Uterus (tissue), 4 donors: ENCODE data around the gene SLC16A3. TPM values are rescaled to one million over a fixed set of nuclear protein-coding genes. Genes with fewer than 3 reads are reported as not detected.

Source experiments
- DNase-seq, 2 donors: peaks; one replicate each; pipeline ENCODE4 v3.0.0-alpha.2; 2019 to 2020
- H3K27ac ChIP-seq, 2 donors: fragments of 200-600 bp; sonication (generic); 1 replicate in 1 of 2; 2 replicates in 1 of 2; pipeline ENCODE4 v1.5.1; 2016 to 2018
- H3K27me3 ChIP-seq, 2 donors: fragments of 200-600 bp; sonication (generic); one replicate each; pipeline ENCODE4 v1.5.1; 2018 to 2019; ENCODE audit warnings: control low read depth in 1 of 2
- H3K36me3 ChIP-seq, 2 donors: fragments of 200-600 bp; sonication (generic); one replicate each; pipeline ENCODE4 v1.5.1; 2019; ENCODE audit warnings: control low read depth in 1 of 2
- H3K4me1 ChIP-seq, 2 donors: fragments of 200-600 bp; sonication (generic); one replicate each; pipeline ENCODE4 v1.5.1; 2018 to 2019; ENCODE audit warnings: control low read depth in 1 of 2
- H3K4me3 ChIP-seq, 2 donors: fragments of 200-600 bp; sonication (generic); 1 replicate in 1 of 2; 2 replicates in 1 of 2; pipeline ENCODE4 v1.5.1; 2018 to 2019; ENCODE audit warnings: mild to moderate bottlenecking in 1 of 2
- H3K9me3 ChIP-seq, 2 donors: fragments of 200-600 bp; sonication (generic); one replicate each; pipeline ENCODE4 v1.5.1; 2019; ENCODE audit warnings: control low read depth in 1 of 2
- CTCF ChIP-seq, 4 experiments: fragments of 200-600 bp in 2 of 4; fragments of 450-650 bp in 2 of 4; sonication (generic) in 2 of 4; IDR thresholded peaks; one replicate each; pipeline ENCODE4 v1.5.1; 2016 to 2019; ENCODE audit warnings: antibody characterized with exemption in 4 of 4, mild to moderate bottlenecking in 2 of 4, moderate library complexity in 1 of 4
- POLR2A ChIP-seq, 2 donors: fragments of 450-650 bp; IDR thresholded peaks; one replicate each; pipeline ENCODE4 v1.6.1; 2016; ENCODE audit warnings: antibody characterized with exemption in 2 of 2, mild to moderate bottlenecking in 1 of 2, moderate library complexity in 1 of 2
- intact Hi-C: fragments of 100-400 bp; cut with DNase I; formaldehyde crosslinking; loops from one replicate; pipeline ENCODE4 v1.15.1; 2023; ENCODE audit warnings: low total_unique reads
- total RNA-seq, 4 donors: library from RNA; depleted of rRNA in 3 of 4; stranded (reverse); fragments of >200 nt in 3 of 4; gene quantifications; one replicate each; pipeline versions ENCODE4 v1.1.0 to v1.2.4, GENCODE V29; 2014 to 2023
- donor health status: DM: yes; HTN: yes; CAD: no.

The SLC16A3 gene
- total RNA-seq, 4 donors from 2014 or later, result 1.5 to 28.6 (median 12.2) TPM

- H3K36me3 ChIP-seq, result no peaks in the 10 kb centered on the region
- DNase-seq, result peak in 1 of 2 donors; percentile 38
- intact Hi-C loops, result no loop called here
Observed at GRCh38 chr17:82240506-82241182, 11.8 kb downstream of the SLC16A3 start.

GRCh38 chr17:82241183-82241925 lies 12.5 kb downstream of the SLC16A3 start:
- intact Hi-C loops, result no loop called here
- TF ChIP-seq CTCF (IDR thresholded peaks at IDR 0.05), result peak in 1 of 4 experiments; percentile 10
- no peak for TF ChIP-seq POLR2A (IDR thresholded peaks at IDR 0.05)
- peak overlapping the region; percentile 86 for H3K27ac ChIP-seq
- H3K9me3 ChIP-seq, result no peaks in the 10 kb centered on the region
- no peaks in the 10 kb centered on the region for H3K27me3 ChIP-seq
- no peaks in the 10 kb centered on the region for H3K36me3 ChIP-seq
- H3K4me3 ChIP-seq, result no peak overlapping the region
- H3K4me1 ChIP-seq, result peaks cover 11 to 69% of the 10 kb centered on the region in 2 donors
- DNase-seq, result peak; percentile 73 to 81

More at GRCh38 chr17:82240506-82241182, 11.8 kb downstream of the SLC16A3 start:
- Histone ChIP-seq H3K9me3 (no peaks in the 10 kb centered on the region), H3K27ac (peak overlapping the region; percentile 86), H3K4me3 (no peak overlapping the region), H3K4me1 (peaks cover 11 to 70% of the 10 kb centered on the region in 2 donors), H3K27me3 (no peaks in the 10 kb centered on the region)
- no peak for TF ChIP-seq POLR2A (IDR thresholded peaks at IDR 0.05)
- no peak for TF ChIP-seq CTCF (IDR thresholded peaks at IDR 0.05)

GRCh38 chr17:82241926-82242697 lies 13.3 kb downstream of the SLC16A3 start:
- Histone ChIP-seq H3K27ac (peak overlapping the region; percentile 86), H3K4me3 (no peak overlapping the region), H3K27me3 (no peaks in the 10 kb centered on the region), H3K36me3 (no peaks in the 10 kb centered on the region), H3K9me3 (no peaks in the 10 kb centered on the region), H3K4me1 (peaks cover 16 to 77% of the 10 kb centered on the region in 2 donors)
- no peak for TF ChIP-seq CTCF (IDR thresholded peaks at IDR 0.05)
- no peak for TF ChIP-seq POLR2A (IDR thresholded peaks at IDR 0.05)
- DNase-seq, result peak; percentile 80 to 82
- intact Hi-C loops, result no loop called here

GRCh38 chr17:82242698-82242976 lies 13.8 kb downstream of the SLC16A3 start:
- no peaks in the 10 kb centered on the region for H3K27me3 ChIP-seq
- intact Hi-C loops, result no loop called here
- H3K36me3 ChIP-seq, result no peaks in the 10 kb centered on the region
- TF ChIP-seq CTCF (IDR thresholded peaks at IDR 0.05) (no peak), POLR2A (IDR thresholded peaks at IDR 0.05) (no peak)
- no peak for DNase-seq
- no peak overlapping the region for H3K4me3 ChIP-seq
- H3K27ac ChIP-seq, result peak overlapping the region; percentile 86
- no peaks in the 10 kb centered on the region for H3K9me3 ChIP-seq
- peaks cover 17 to 80% of the 10 kb centered on the region in 2 donors for H3K4me1 ChIP-seq
